NCI-H69 (cell line): ENCODE measurements around the gene FOXN1.
"Not testable (repeated sequence)": the region's sequence is repeated elsewhere in the genome, so short reads cannot be mapped to it uniquely, and the experiment has no call there.

ENCODE experiments used
- DNase-seq: peaks from one replicate; lab custom pipeline; 2025; lab: John Stamatoyannopoulos, UW

FOXN1 gene

GRCh38 chr17:28574526-28574925, 68.4 kb downstream of the FOXN1 start:
- peak; percentile 13 for DNase-seq

GRCh38 chr17:28575126-28575795, 69.1 kb downstream of the FOXN1 start:
- peak; percentile 41 for DNase-seq

DNA sequence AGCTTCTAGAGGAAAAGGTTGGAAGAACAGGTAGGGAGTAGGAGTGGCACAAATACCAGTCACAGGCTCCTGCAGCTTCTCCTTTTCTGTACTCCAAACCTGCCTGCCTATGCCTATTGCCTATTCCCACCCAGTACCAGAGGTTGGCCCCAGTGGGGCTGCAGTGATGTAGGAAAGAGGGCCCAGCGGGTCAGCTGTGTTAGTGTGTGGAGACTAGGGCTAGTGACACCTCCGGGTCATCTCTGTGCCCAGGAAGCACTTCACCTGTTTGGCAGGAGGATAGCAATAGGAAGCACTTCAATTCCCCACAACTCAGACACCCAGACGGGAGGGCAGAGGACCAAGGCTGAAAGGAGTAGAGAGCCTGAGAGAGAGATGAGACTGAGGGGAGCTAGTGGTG, 69.9 kb downstream of the FOXN1 start:
- DNase-seq = not testable (repeated sequence)

DNA sequence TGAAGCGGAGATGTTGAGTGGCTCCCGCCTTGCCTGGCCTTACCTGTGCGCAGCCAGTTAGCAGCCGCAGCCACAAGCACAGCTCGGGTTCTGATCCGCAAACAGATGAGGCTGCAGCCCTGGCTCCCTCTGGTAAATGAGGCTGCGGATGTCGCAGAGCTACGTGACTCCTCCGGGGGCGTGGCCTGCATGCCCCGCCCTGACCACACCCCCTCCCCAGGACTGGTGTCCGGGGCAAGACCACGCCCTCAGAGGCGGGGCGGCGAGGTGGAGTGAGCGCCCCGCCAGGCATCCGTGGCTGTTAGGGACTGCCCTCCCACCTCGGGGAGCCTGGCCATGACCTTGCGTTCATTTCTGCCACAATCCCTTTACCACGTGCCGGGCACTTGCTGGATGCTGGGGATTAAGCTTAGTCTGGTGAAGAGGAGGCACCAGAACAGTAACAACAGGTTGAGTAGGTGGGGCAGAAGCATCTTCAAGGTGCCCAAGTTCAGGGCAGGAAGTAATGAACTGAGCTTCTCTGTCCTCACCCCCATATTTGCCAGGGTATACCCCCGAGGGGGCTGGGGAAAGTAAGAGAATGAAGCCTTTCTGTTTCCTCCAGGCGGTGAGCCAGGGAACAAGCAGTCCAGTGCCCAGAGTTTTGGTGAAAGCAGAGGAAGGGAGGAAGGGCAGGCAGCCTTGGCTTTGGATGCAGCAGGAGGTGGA, 70.8 kb downstream of the FOXN1 start, which contains the start of gene ALDOC:
TSS of gene ALDOC (minus strand) at position 138 of the 708 bp plus-strand sequence. CDS start 1,363 bp downstream, outside the sequence.
- DNase-seq = peak; percentile 98

DNA sequence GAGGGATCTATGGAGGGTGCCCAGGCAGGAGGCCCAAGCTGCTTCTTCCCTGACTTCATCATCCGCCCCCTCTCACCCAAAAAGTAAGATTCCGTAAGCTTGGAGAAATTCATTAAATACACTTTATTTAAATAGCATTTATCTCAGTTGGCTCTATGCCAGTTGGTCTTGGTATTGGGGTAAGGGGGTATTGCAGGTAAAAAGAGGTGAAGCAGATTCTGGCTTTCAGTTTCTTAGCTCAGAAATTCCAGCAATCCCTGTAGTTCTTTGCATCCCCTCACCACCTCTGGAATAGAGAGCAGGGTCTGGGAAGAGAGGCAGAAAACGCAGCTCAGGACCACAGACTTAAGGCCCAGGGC, 71.3 kb downstream of the FOXN1 start:
- DNase-seq = peak; percentile 46

GRCh38 chr17:28578246-28579195, 72.4 kb downstream of the FOXN1 start:
- no peak for DNase-seq

DNA sequence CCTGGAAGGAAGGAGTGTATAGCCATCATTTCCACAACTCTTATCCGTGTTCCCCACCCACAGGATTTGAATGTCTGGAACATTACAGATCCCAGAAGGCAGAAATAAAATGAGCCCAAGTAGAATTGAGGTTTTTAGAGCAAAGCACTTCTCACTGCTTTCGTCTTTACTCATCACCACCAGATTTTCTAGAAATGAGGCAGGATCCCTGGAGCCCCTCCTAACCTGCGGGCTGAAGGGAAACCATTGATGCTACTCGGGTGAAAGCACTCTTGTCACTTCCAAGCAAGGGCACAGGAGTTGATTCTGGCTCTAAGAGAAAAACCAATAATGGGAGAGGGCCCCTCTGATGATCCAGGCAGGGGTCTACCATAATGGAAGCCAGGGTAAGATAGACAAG, 73.4 kb downstream of the FOXN1 start:
- DNase-seq = no peak

GRCh38 chr17:28580959-28581358, 74.8 kb downstream of the FOXN1 start:
- DNase-seq = peak; percentile 15

GRCh38 chr17:28582513-28582912, 76.4 kb downstream of the FOXN1 start:
- DNase-seq = no peak

- no peak for DNase-seq
These were observed 78.3 kb downstream of the FOXN1 start for GRCh38 chr17:28584434-28584833.

GRCh38 chr17:28585851-28586250, 79.7 kb downstream of the FOXN1 start:
- DNase-seq = no peak
